LNCAP (cell line): ENCODE data around the gene KCNT2.

Experiments used
- TF ChIP-seq, protein P1 (sequence below): fragments of 450-650 bp; IDR thresholded peaks from 2 replicates; pipeline ENCODE4 v1.5.1; 2017; ENCODE audit warnings: mild to moderate bottlenecking

KCNT2 gene

DNA sequence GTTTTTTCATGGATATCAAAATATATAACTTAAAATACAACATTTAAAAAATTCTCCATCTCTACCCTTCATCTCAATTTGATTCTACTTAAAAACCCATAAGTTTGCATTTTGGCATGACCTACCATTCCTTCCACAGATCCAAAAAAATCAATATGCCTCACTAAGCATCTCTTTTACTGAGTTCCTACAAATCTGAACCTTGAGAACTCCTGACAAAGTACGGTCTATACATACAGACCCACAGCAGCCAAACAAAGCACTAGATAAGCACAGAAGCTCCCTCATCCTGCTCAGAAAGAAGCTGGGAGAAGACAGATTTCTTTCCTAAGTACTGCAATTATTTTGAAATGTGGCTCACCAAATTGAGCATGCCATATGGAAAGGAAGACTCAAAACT, 167.5 kb downstream of the KCNT2 start:
- TF ChIP-seq, protein P1, sequence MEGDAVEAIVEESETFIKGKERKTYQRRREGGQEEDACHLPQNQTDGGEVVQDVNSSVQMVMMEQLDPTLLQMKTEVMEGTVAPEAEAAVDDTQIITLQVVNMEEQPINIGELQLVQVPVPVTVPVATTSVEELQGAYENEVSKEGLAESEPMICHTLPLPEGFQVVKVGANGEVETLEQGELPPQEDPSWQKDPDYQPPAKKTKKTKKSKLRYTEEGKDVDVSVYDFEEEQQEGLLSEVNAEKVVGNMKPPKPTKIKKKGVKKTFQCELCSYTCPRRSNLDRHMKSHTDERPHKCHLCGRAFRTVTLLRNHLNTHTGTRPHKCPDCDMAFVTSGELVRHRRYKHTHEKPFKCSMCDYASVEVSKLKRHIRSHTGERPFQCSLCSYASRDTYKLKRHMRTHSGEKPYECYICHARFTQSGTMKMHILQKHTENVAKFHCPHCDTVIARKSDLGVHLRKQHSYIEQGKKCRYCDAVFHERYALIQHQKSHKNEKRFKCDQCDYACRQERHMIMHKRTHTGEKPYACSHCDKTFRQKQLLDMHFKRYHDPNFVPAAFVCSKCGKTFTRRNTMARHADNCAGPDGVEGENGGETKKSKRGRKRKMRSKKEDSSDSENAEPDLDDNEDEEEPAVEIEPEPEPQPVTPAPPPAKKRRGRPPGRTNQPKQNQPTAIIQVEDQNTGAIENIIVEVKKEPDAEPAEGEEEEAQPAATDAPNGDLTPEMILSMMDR, result no peak

DNA sequence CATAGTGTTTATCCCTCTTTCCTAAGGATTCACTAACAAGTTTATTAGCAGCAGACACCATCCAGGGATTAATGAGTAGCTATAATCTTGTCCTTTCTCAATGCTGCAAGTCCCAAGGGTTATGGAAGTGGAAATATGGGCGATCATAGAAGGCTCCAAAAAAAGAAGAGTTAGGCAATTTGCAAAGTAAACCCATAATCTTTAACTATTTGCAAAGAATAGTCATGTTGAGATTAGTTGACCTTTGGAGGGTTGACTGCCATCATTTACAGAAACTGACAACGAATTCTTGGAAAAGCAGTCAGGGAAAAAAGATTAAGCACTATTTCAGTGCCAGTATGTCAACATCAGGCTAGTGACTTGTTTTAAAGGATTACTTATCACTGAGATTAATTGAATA, 169.9 kb downstream of the KCNT2 start:
- TF ChIP-seq, protein P1, result no peak

- TF ChIP-seq, protein P1, result no peak
Measured at GRCh38 chr1:196437671-196438070, 170.6 kb downstream of the KCNT2 start.

DNA sequence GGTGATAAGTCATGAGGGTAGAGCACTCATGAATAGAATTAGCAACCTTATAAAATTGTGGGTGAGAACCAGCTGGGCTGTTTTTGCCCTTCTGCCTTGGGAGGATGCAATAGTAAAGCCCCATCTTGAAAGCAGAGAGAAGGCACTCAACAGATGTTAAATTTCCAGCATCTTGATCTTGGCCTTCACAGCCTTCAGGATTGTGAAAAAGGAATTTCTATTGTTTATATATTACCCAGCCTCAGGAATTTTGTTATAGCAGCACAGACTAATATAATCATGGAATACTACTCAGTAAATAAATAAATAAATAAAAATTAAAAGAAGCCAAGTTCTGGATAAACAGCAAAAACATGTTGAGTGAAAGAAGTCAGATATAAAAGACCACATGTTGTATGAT, 175.2 kb downstream of the KCNT2 start:
- TF ChIP-seq, protein P1, result no peak

GRCh38 chr1:196427976-196428734, 180.1 kb downstream of the KCNT2 start:
- TF ChIP-seq, protein P1, result no peak

DNA sequence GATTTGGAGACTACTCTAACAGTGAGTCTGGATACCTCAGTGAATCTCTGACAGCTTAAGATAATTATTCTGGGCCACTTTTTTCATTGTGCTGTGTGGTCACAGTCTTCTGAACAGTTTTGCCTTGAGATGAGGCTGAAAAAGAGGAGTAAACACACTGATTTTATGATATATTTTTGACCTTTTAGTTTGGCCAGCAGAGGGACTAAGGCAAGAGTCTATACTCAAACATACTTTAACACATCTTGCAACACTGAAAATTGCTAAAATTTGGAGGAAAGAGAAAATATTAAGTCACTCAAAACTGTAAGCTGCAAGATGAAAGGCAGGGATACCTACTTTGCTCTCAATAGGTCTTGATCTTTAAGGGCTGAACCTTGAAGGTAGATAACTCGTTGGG, 182.7 kb downstream of the KCNT2 start:
- TF ChIP-seq, protein P1, result no peak

- TF ChIP-seq, protein P1, result no peak
Measured at GRCh38 chr1:196423612-196424011, 184.6 kb downstream of the KCNT2 start.

DNA sequence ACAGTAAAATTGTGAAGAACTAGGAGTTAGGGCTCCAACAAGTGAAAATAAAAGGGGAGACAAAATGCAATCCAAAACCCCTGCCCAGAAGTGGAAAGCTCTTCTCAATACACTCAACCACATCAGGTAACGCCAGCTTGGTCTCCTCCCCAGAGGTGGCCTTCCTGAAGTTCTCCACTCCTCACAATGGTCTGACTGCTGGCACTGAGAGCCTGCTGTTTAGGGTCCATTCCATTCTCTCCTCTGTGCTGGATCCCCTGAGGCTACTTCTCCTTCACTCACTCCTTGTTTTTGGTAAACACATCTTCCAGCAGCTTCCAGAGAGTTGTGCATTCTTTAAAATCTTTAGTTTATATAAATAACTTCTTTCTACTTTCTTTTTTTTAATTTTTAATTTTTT, 189.5 kb downstream of the KCNT2 start:
- TF ChIP-seq, protein P1, result no peak
